ENCODE results near the gene TTC14.

DNA sequence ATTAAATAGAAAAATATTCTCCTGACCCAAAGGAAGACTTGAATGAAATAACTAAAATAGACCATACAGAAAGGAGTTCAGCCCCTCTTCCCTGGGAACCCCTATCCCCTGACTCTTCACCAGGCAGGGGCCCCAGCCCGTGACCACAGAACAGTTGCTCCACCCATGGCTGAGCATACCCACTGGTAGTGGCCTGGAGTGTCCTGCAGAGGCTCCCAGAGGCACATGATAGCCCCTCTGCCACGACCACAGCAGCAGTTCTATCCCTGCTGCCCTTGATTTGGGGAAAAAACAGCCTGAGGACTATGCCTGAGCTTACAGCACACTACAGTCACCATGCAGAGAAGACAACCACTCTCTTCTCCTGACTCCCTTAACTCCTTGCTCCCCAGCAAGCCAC, 31.8 kb downstream of the TTC14 start:
- TF ChIP-seq, protein P1, sequence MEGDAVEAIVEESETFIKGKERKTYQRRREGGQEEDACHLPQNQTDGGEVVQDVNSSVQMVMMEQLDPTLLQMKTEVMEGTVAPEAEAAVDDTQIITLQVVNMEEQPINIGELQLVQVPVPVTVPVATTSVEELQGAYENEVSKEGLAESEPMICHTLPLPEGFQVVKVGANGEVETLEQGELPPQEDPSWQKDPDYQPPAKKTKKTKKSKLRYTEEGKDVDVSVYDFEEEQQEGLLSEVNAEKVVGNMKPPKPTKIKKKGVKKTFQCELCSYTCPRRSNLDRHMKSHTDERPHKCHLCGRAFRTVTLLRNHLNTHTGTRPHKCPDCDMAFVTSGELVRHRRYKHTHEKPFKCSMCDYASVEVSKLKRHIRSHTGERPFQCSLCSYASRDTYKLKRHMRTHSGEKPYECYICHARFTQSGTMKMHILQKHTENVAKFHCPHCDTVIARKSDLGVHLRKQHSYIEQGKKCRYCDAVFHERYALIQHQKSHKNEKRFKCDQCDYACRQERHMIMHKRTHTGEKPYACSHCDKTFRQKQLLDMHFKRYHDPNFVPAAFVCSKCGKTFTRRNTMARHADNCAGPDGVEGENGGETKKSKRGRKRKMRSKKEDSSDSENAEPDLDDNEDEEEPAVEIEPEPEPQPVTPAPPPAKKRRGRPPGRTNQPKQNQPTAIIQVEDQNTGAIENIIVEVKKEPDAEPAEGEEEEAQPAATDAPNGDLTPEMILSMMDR (IDR thresholded peaks at IDR 0.05) = no peak
- TF ChIP-seq POLR2A (IDR thresholded peaks at IDR 0.05) = no peak

All from body of pancreas (tissue), 4 donors.